Activated CD4-positive, alpha-beta T cell treated with anti-CD3 and anti-CD28 coated beads, Interleukin-2, Interleukin-4, amounts not matched to agents 100 ng/mL and 50 ng/mL, durations not matched to agents 16 hours and 8 hours (primary cell): Measurements from ENCODE around the gene MISP.
A peak's percentile ranks its signal among the peaks of the same experiment; 100 is the strongest.
"Not testable (repeated sequence)": the region's sequence is repeated elsewhere in the genome, so short reads cannot be mapped to it uniquely, and the experiment has no call there.

Experiments
- DNase-seq: peaks from one replicate; pipeline ENCODE4 v3.0.0-alpha.2; 2020; ENCODE audit warnings: low spot score

The MISP gene

GRCh38 chr19:750640-751423, at the start of gene MISP:
Gene MISP, plus strand, starts transcription at chr19:751112. Its CDS starts 5,835 bp downstream, at chr19:756947.
- no peak for DNase-seq

GRCh38 chr19:702847-703246, 48.1 kb upstream of the MISP start:
- DNase-seq: not testable (repeated sequence)

GRCh38 chr19:703329-703650, 47.6 kb upstream of the MISP start:
- DNase-seq: no peak

GRCh38 chr19:703651-704446, 47.1 kb upstream of the MISP start:
- peak; percentile 58 for DNase-seq

GRCh38 chr19:704447-704741, 46.5 kb upstream of the MISP start:
- no peak for DNase-seq

- DNase-seq: no peak
These were observed 42.5 kb upstream of the MISP start, which contains the start of gene PALM for GRCh38 chr19:708154-709143. Gene PALM, plus strand, starts transcription at chr19:708935. Its CDS starts 212 bp downstream, at chr19:709147.

- no peak for DNase-seq
These were observed 41.5 kb upstream of the MISP start for GRCh38 chr19:709196-709964.

- DNase-seq: no peak
These were observed 40.8 kb upstream of the MISP start for GRCh38 chr19:709965-710571.

GRCh38 chr19:710767-711166, 40.1 kb upstream of the MISP start:
- DNase-seq: no peak

GRCh38 chr19:711254-711653, 39.7 kb upstream of the MISP start:
- DNase-seq: no peak

GRCh38 chr19:715347-715746, 35.6 kb upstream of the MISP start:
- DNase-seq: no peak

- no peak for DNase-seq
These were observed 32.5 kb upstream of the MISP start for GRCh38 chr19:718251-718951.

GRCh38 chr19:718991-719512, 31.9 kb upstream of the MISP start:
- DNase-seq: no peak

GRCh38 chr19:719636-720344, 31.1 kb upstream of the MISP start:
- no peak for DNase-seq

- DNase-seq: no peak
These were observed 30.4 kb upstream of the MISP start for GRCh38 chr19:720345-721160.

GRCh38 chr19:722553-723101, 28.3 kb upstream of the MISP start:
- DNase-seq: no peak

GRCh38 chr19:723247-723646, 27.7 kb upstream of the MISP start:
- DNase-seq: no peak

- no peak for DNase-seq
These were observed 27.2 kb upstream of the MISP start for GRCh38 chr19:723714-724113.
